HCT116 (cell line): Measurements from ENCODE around the gene RNF151. TPM values are rescaled to one million over a fixed set of nuclear protein-coding genes. Genes with fewer than 3 reads are reported as not detected.

Experiments used
- ATAC-seq: fragments of 200-7000 bp; cut with Tn5 transposase; 2 replicates; pipeline ENCODE4 v1.9.1; 2020; ENCODE audit warnings: mild to moderate bottlenecking, moderate library complexity
- BruUV-seq: library from RNA; stranded (reverse); fragments of 400-500 nt; replicated peaks from 2 replicates; lab custom pipeline; 2021; lab: Mats Ljungman, UMichigan
- CTCF ChIA-PET: fragments of 300-600 bp; sonication (Branson Sonifier 250); formaldehyde crosslinking; loops from one replicate; lab custom pipeline; 2021; ENCODE audit warnings: antibody characterized with exemption; lab: Charles Lee
- POLR2A ChIA-PET: fragments of 300-600, 350-600 bp; sonication (Branson Sonifier 250); formaldehyde crosslinking; loops from one replicate; lab custom pipeline; 2021; ENCODE audit warnings: antibody characterized with exemption; lab: Charles Lee
- RAD21 ChIA-PET, 2 experiments: fragments of 300-600 bp; sonication (Branson Sonifier 250); formaldehyde crosslinking; loops; one replicate each; lab custom pipeline; 2023; ENCODE audit warnings: low total read pairs in 2 of 2; ENCODE audit not compliant: uncharacterized antibody in 2 of 2, unreplicated experiment in 2 of 2, low non-redundant PET in 1 of 2; lab: Charles Lee
- DNase-seq: peaks from one replicate; pipeline ENCODE4 v3.0.0-alpha.2; 2010; ENCODE audit warnings: low read depth, low spot score
- H2AFZ ChIP-seq: fragments of 200-600 bp; shearing (Covaris generic), sonication (generic); 2 replicates; pipeline ENCODE4 v1.6.1; 2017; ENCODE audit warnings: low read depth, mixed run types, mixed read lengths, antibody characterized with exemption, low read length; ENCODE audit not compliant: poor library complexity, severe bottlenecking
- H3K27ac ChIP-seq: 2 replicates; pipeline ENCODE4 v1.5.1; 2012; ENCODE audit warnings: low read depth, low read length
- H3K27me3 ChIP-seq: fragments of 200-600 bp; sonication (generic); 2 replicates; pipeline ENCODE4 v1.6.1; 2016; ENCODE audit warnings: mixed run types, low read length, mixed read lengths; ENCODE audit not compliant: insufficient read depth
- H3K36me3 ChIP-seq, 2 experiments: fragments of 200-500 bp in 1 of 2; fragments of 200-600 bp in 1 of 2; sonication (Bioruptor generic) in 1 of 2; sonication (generic) in 1 of 2; 2 replicates each; pipeline versions ENCODE4 v1.5.1 to v1.6.1; 2014 to 2016; ENCODE audit warnings: low read length in 2 of 2, inconsistent platforms in 1 of 2, mixed read lengths in 1 of 2, mixed run types in 1 of 2; ENCODE audit not compliant: insufficient read depth in 2 of 2, control insufficient read depth in 1 of 2
- H3K4me1 ChIP-seq, 2 experiments: fragments of 200-600 bp in 1 of 2; sonication (generic) in 1 of 2; 2 replicates each; pipeline versions ENCODE4 v1.5.1 to v1.6.1; 2012 to 2017; ENCODE audit warnings: low read length in 2 of 2, inconsistent platforms in 1 of 2, mild to moderate bottlenecking in 1 of 2, mixed read lengths in 1 of 2, mixed run types in 1 of 2, moderate library complexity in 1 of 2; ENCODE audit not compliant: insufficient read depth in 2 of 2, control insufficient read depth in 1 of 2
- H3K4me2 ChIP-seq: fragments of 200-600 bp; sonication (generic); 2 replicates; pipeline ENCODE4 v1.6.1; 2017; ENCODE audit warnings: mixed run types, low read length, mixed read lengths
- H3K4me3 ChIP-seq, 2 experiments: fragments of 200-600 bp in 1 of 2; sonication (generic) in 1 of 2; replicated peaks in 1 of 2; 2 replicates each; pipeline ENCODE4 v1.5.1; 2011 to 2016; ENCODE audit warnings: low read length in 2 of 2, control low read depth in 1 of 2, low read depth in 1 of 2, mild to moderate bottlenecking in 1 of 2, mixed read lengths in 1 of 2, mixed run types in 1 of 2
- H3K79me2 ChIP-seq: fragments of 200-600 bp; sonication (generic); 2 replicates; pipeline ENCODE4 v1.6.1; 2017; ENCODE audit warnings: mild to moderate bottlenecking, mixed run types, low read length, moderate library complexity, mixed read lengths; ENCODE audit not compliant: insufficient read depth
- H3K9ac ChIP-seq: fragments of 200-600 bp; sonication (generic); 2 replicates; pipeline ENCODE4 v1.6.1; 2016; ENCODE audit warnings: low read length, mixed read lengths
- H3K9me2 ChIP-seq: fragments of 200-600 bp; sonication (generic), shearing (Covaris generic); 2 replicates; pipeline ENCODE4 v1.6.1; 2017; ENCODE audit warnings: mixed run types, mild to moderate bottlenecking, moderate library complexity; ENCODE audit not compliant: insufficient read depth
- H3K9me3 ChIP-seq, 2 experiments: fragments of 200-500 bp in 1 of 2; fragments of 200-600 bp in 1 of 2; sonication (Bioruptor generic) in 1 of 2; sonication (generic) in 1 of 2; 2 replicates each; pipeline ENCODE4 v1.6.1; 2014 to 2017; ENCODE audit warnings: low read length in 2 of 2, mixed read lengths in 2 of 2, inconsistent platforms in 1 of 2, low read depth in 1 of 2, mild to moderate bottlenecking in 1 of 2, mixed run types in 1 of 2, moderate library complexity in 1 of 2; ENCODE audit not compliant: control insufficient read depth in 1 of 2, insufficient read depth in 1 of 2
- H4K20me1 ChIP-seq: fragments of 200-600 bp; sonication (generic), shearing (Covaris generic); 2 replicates; pipeline ENCODE4 v1.6.1; 2017; ENCODE audit warnings: mixed run types, mild to moderate bottlenecking, moderate library complexity; ENCODE audit not compliant: insufficient read depth
- EZH2 ChIP-seq: fragments of 200-600 bp; sonication (generic); IDR thresholded peaks from 2 replicates; pipeline ENCODE4 v1.6.1; 2017; ENCODE audit warnings: antibody characterized with exemption, mixed run types
- SIN3A ChIP-seq: IDR thresholded peaks from 2 replicates; pipeline ENCODE4 v1.6.1; 2012; ENCODE audit warnings: low read depth
- intact Hi-C: fragments of 100-400 bp; cut with micrococcal nuclease; formaldehyde crosslinking; loops from 2 replicates; pipeline ENCODE4 v1.10.0; 2022
- total RNA-seq: library from RNA; stranded (reverse); gene quantifications from one replicate; pipeline ENCODE4 v1.2.1, GENCODE V29; 2021; ENCODE audit not compliant: unreplicated experiment
- TF ChIP-seq, protein P1 (sequence below), 3 experiments: fragments of 200-600 bp in 1 of 3; sonication (generic) in 1 of 3; IDR thresholded peaks in 2 of 3; conservative IDR thresholded peaks in 1 of 3; 2 replicates each; pipeline ENCODE4 v1.5.1; 2012 to 2017; ENCODE audit warnings: low read depth in 2 of 3, low read length in 2 of 3, antibody characterized with exemption in 1 of 3, borderline replicate concordance in 1 of 3, control low read depth in 1 of 3, mild to moderate bottlenecking in 1 of 3, mixed read lengths in 1 of 3, mixed run types in 1 of 3, moderate library complexity in 1 of 3; ENCODE audit not compliant: insufficient read depth in 1 of 3
- TF ChIP-seq, protein P2 (sequence below): IDR thresholded peaks from 2 replicates; pipeline ENCODE4 v1.6.1; 2012

Gene RNF151
- total RNA-seq, 1 experiment from 2014 or later, result 0.30 TPM

DNA sequence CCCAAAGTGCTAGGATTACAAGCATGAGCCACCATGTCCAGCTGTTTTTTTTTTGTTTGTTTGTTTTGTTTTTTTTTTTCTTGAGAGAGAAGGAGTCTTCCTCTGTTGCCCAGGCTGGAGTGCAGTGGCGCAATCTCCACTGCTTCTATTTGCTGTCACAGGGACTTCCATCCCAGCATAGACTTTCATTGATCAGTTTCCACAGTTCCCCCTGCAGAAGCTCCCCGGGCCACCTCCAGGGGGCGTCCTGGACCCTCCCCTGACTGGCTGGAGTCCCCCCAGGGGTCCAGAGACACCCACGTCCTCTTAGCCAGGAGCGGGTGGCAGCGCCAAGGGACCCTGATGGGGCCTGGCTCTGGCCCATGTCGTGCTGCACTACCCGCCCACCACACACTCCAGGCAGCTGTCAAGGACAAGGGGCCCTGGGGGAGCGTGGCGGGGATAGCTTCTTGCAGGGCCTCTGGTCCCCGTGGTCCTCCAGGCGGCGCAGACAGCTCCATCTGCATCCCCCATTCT, 49.8 kb downstream of the RNF151 start:
- no peaks in the 10 kb centered on the region for H3K27me3 ChIP-seq
- no peak for DNase-seq
- no peak for ATAC-seq
- peaks cover 12% of the 10 kb centered on the region; the same call in 1 of the 2 replicates for H3K79me2 ChIP-seq
- RAD21 ChIA-PET, result no interaction called here
- POLR2A ChIA-PET, result interaction anchor here (0.7 kb wide), 1 partner anchor 139 kb away, joined by 3 read pairs; the partner anchor contains the start of gene TRAF7
- H2AFZ ChIP-seq, result no peak overlapping the region
- TF ChIP-seq, protein P1, sequence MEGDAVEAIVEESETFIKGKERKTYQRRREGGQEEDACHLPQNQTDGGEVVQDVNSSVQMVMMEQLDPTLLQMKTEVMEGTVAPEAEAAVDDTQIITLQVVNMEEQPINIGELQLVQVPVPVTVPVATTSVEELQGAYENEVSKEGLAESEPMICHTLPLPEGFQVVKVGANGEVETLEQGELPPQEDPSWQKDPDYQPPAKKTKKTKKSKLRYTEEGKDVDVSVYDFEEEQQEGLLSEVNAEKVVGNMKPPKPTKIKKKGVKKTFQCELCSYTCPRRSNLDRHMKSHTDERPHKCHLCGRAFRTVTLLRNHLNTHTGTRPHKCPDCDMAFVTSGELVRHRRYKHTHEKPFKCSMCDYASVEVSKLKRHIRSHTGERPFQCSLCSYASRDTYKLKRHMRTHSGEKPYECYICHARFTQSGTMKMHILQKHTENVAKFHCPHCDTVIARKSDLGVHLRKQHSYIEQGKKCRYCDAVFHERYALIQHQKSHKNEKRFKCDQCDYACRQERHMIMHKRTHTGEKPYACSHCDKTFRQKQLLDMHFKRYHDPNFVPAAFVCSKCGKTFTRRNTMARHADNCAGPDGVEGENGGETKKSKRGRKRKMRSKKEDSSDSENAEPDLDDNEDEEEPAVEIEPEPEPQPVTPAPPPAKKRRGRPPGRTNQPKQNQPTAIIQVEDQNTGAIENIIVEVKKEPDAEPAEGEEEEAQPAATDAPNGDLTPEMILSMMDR (IDR thresholded peaks at IDR 0.05 in 2 of 3, conservative IDR thresholded peaks at IDR 0.05 in 1 of 3; ENCODE audit: borderline replicate concordance in 1 of 3, insufficient read depth in 1 of 3, low read depth in 2 of 3, low read length in 2 of 3), result peak in 2 of 3 experiments; percentile 68 to 73; a peak in 5 of 6 replicates
- TF ChIP-seq SIN3A (no peak), EZH2 (no peak)
- TF ChIP-seq, protein P2, sequence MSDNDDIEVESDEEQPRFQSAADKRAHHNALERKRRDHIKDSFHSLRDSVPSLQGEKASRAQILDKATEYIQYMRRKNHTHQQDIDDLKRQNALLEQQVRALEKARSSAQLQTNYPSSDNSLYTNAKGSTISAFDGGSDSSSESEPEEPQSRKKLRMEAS, result no peak
- H3K9ac ChIP-seq, result no peak overlapping the region
- H3K27ac ChIP-seq, result no peak overlapping the region; the same call in 1 of the 2 replicates
- peaks cover 24 to 42% of the 10 kb centered on the region in 2 experiments for H3K4me1 ChIP-seq
- H3K36me3 ChIP-seq, result no peaks in the 10 kb centered on the region
- no peak overlapping the region for H3K4me2 ChIP-seq
- no peaks in the 10 kb centered on the region for H3K9me2 ChIP-seq
- H4K20me1 ChIP-seq, result no peaks in the 10 kb centered on the region
- CTCF ChIA-PET, result interaction anchor here (0.6 to 1.6 kb wide), 5 partner anchors 13 to 124 kb away, joined by 3 to 12 read pairs (median 3); no protein-coding TSS in a partner anchor
- H3K4me3 ChIP-seq, result no peak overlapping the region
- intact Hi-C loops, result no loop called here
- no peaks in the 10 kb centered on the region for H3K9me3 ChIP-seq
- no TSS peak for BruUV-seq

Other genes starting within 250 kb of the RNF151 start
- 103 TPM for gene NME3, start 195.3 kb upstream of the RNF151 start, total RNA-seq
- 36.3 TPM for gene EME2, start 194.0 kb upstream of the RNF151 start, total RNA-seq
- gene MRPS34, start 193.7 kb upstream of the RNF151 start, total RNA-seq, result 200 TPM
- gene SPSB3, start 184.3 kb upstream of the RNF151 start, total RNA-seq, result 31.6 TPM
- gene NUBP2, start 183.9 kb upstream of the RNF151 start, total RNA-seq, result 103 TPM
- 0.10 TPM for gene IGFALS, start 173.2 kb upstream of the RNF151 start, total RNA-seq
- gene HAGH, start 140.0 kb upstream of the RNF151 start, total RNA-seq, result 39.1 TPM
- gene FAHD1, start 139.7 kb upstream of the RNF151 start, total RNA-seq, result 25.8 TPM
- 0.59 TPM for gene MEIOB, start 94.7 kb upstream of the RNF151 start, total RNA-seq
- not detected for gene HS3ST6, start 48.4 kb upstream of the RNF151 start, total RNA-seq
- 18.3 TPM for gene MSRB1, start 23.7 kb upstream of the RNF151 start, total RNA-seq
- 0.93 TPM for gene RPL3L, start 12.2 kb upstream of the RNF151 start, total RNA-seq
- 273 TPM for gene NDUFB10, start 7.3 kb upstream of the RNF151 start, total RNA-seq
- 6,265 TPM for gene RPS2, start 2.0 kb upstream of the RNF151 start, total RNA-seq
- 68.9 TPM for gene TBL3, start 5.2 kb downstream of the RNF151 start, total RNA-seq
- gene NOXO1, start 14.6 kb downstream of the RNF151 start, total RNA-seq, result 10.0 TPM
- gene GFER, start 17.3 kb downstream of the RNF151 start, total RNA-seq, result 47.3 TPM
- gene SYNGR3, start 23.1 kb downstream of the RNF151 start, total RNA-seq, result 11.5 TPM
- gene ZNF598, start 43.0 kb downstream of the RNF151 start, total RNA-seq, result 57.4 TPM
- gene NPW, start 52.9 kb downstream of the RNF151 start, total RNA-seq, result 226 TPM
- 58.4 TPM for gene NHERF2, start 60.0 kb downstream of the RNF151 start, total RNA-seq
- 40.1 TPM for gene NTHL1, start 81.0 kb downstream of the RNF151 start, total RNA-seq
- gene TSC2, start 81.1 kb downstream of the RNF151 start, total RNA-seq, result 74.1 TPM
- 137 TPM for gene PKD1, start 169.0 kb downstream of the RNF151 start, total RNA-seq
- gene RAB26, start 181.8 kb downstream of the RNF151 start, total RNA-seq, result 44.9 TPM
- gene TRAF7, start 188.9 kb downstream of the RNF151 start, total RNA-seq, result 160 TPM
- gene CASKIN1, start 229.7 kb downstream of the RNF151 start, total RNA-seq, result 5.9 TPM
- 58.7 TPM for gene MLST8, start 238.6 kb downstream of the RNF151 start, total RNA-seq
- gene BRICD5, start 244.0 kb downstream of the RNF151 start, total RNA-seq, result 9.8 TPM
- gene PGP, start 248.0 kb downstream of the RNF151 start, total RNA-seq, result 32.6 TPM